Subcutaneous abdominal adipose tissue (tissue), 5 donors: Measurements from ENCODE around the gene NAA38.

Experiments used
- H3K27ac ChIP-seq: one replicate; pipeline ENCODE4 v1.7.0; 2013; ENCODE audit warnings: low read depth, mild to moderate bottlenecking, inconsistent platforms, low read length, moderate library complexity
- H3K27me3 ChIP-seq, 5 donors: one replicate each; pipeline ENCODE4 v1.7.0; 2013; ENCODE audit warnings: low read length in 5 of 5, inconsistent platforms in 1 of 5; ENCODE audit not compliant: control insufficient read depth in 5 of 5, insufficient read depth in 4 of 5
- H3K36me3 ChIP-seq, 5 donors: one replicate each; pipeline ENCODE4 v1.7.0; 2013; ENCODE audit warnings: low read length in 5 of 5; ENCODE audit not compliant: control insufficient read depth in 5 of 5, insufficient read depth in 5 of 5
- H3K4me1 ChIP-seq, 5 donors: one replicate each; pipeline ENCODE4 v1.7.0; 2013; ENCODE audit warnings: low read length in 5 of 5, mild to moderate bottlenecking in 3 of 5, moderate library complexity in 1 of 5; ENCODE audit not compliant: control insufficient read depth in 5 of 5, insufficient read depth in 5 of 5
- H3K4me3 ChIP-seq, 5 donors: one replicate each; pipeline ENCODE4 v1.7.0; 2013; ENCODE audit warnings: low read length in 5 of 5, low read depth in 1 of 5
- H3K9ac ChIP-seq, 5 donors: one replicate each; pipeline ENCODE4 v1.7.0; 2013; ENCODE audit warnings: low read length in 5 of 5, mild to moderate bottlenecking in 4 of 5, moderate library complexity in 3 of 5
- H3K9me3 ChIP-seq, 5 donors: one replicate each; pipeline ENCODE4 v1.7.0; 2013; ENCODE audit warnings: low read length in 5 of 5; ENCODE audit not compliant: control insufficient read depth in 5 of 5
- donor health status: healthy.
- donor health status: healthy.
- donor health status: healthy.
- donor health status: healthy.
- donor health status: healthy.

The NAA38 gene

DNA sequence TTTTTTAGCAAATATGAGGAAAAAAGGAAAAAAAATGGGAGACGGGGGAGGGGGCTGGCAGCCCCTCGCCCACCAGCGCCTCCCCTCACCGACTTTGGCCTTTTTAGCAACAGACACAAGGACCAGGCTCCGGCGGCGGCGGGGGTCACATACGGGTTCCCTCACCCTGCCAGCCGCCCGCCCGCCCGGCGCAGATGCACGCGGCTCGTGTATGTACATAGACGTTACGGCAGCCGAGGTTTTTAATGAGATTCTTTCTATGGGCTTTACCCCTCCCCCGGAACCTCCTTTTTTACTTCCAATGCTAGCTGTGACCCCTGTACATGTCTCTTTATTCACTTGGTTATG is 3.7 kb downstream of the NAA38 start:
- no peak overlapping the region for H3K9ac ChIP-seq
- H3K27me3 ChIP-seq, result no peaks in the 10 kb centered on the region
- no peak overlapping the region for H3K4me3 ChIP-seq
- H3K27ac ChIP-seq, result no peak overlapping the region
- H3K9me3 ChIP-seq, result no peaks in the 10 kb centered on the region
- H3K4me1 ChIP-seq, result peaks cover 3 to 51% (median 38%) of the 10 kb centered on the region in 5 donors
- peaks cover 0 to 51% (median 46%) of the 10 kb centered on the region in 5 donors for H3K36me3 ChIP-seq

GRCh38 chr17:7852919-7853690 is 4.3 kb downstream of the NAA38 start:
- H3K4me1 ChIP-seq, result peaks cover 3 to 45% (median 32%) of the 10 kb centered on the region in 5 donors
- no peak overlapping the region for H3K9ac ChIP-seq
- peaks cover 0 to 54% (median 49%) of the 10 kb centered on the region in 5 donors for H3K36me3 ChIP-seq
- no peak overlapping the region for H3K4me3 ChIP-seq
- H3K27ac ChIP-seq, result no peak overlapping the region
- H3K27me3 ChIP-seq, result no peaks in the 10 kb centered on the region
- H3K9me3 ChIP-seq, result no peaks in the 10 kb centered on the region

DNA sequence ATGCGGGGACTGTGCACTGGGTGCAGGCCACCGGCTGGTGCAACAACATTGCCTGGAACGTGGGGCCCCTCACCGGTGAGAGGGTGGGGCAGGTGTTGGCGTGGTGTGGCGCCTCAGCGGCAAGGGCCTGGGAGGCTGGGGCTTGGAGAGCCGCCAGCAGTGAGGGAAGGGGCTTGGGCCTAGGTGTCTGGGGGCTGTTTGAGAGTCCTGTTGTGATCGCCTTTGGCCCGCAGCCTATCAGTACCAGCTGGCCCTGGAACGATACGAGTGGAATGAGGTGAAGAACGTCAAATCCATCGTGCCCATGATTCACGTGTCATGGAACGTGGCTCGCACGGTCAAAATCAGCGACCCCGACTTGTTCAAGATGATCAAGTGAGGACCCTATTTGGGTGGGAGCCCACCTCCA is 5.1 kb downstream of the NAA38 start:
- Histone ChIP-seq H3K4me3 (peak overlapping the region in 1 of 5 donors; percentile 11), H3K4me1 (peaks cover 0 to 38% (median 30%) of the 10 kb centered on the region in 5 donors)

GRCh38 chr17:7851438-7852261 is 5.7 kb downstream of the NAA38 start:
- H3K36me3 ChIP-seq, result peaks cover 0 to 67% (median 60%) of the 10 kb centered on the region in 5 donors
- peak overlapping the region in 3 of 5 donors; percentile 17 to 23 (median 18) for H3K4me3 ChIP-seq
- no peak overlapping the region for H3K27ac ChIP-seq
- no peaks in the 10 kb centered on the region for H3K27me3 ChIP-seq
- H3K4me1 ChIP-seq, result peaks cover 0 to 34% (median 26%) of the 10 kb centered on the region in 5 donors
- H3K9me3 ChIP-seq, result no peaks in the 10 kb centered on the region
- no peak overlapping the region for H3K9ac ChIP-seq

More for the DNA sequence above, 5.1 kb downstream of the NAA38 start:
- Histone ChIP-seq H3K27ac (no peak overlapping the region), H3K36me3 (peaks cover 0 to 61% (median 54%) of the 10 kb centered on the region in 5 donors), H3K27me3 (no peaks in the 10 kb centered on the region), H3K9ac (no peak overlapping the region), H3K9me3 (no peaks in the 10 kb centered on the region)

DNA sequence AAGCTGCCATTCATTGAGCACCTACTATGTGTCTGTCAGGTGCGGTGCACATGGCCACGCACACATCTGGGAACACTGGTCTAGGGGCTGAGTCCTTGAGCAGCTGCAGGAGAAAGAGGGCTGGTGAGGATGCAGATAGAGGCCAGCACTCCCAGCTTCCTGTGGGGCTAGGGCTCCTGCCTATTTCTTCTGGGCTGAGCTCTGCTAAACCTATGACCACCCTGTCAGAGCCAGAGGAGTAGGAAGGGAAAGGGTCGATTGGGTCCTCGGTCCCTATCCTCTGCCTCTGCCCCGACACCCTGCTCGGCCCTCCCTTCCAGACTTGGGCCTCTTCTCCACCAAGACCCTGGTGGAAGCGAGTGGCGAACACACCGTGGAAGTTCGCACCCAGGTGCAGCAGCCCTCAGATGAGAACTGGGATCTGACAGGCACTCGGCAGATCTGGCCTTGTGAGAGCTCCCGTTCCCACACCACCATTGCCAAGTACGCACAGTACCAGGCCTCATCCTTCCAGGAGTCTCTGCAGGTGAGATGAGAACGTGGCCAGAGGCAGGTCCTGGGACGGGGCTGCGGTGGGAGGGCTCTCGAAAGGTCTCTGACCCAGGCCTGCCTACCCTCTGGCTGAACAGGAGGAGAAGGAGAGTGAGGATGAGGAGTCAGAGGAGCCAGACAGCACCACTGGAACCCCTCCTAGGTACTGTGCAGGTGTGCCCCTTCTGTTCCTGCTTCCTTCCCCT is 6.5 kb downstream of the NAA38 start:
- H3K4me3 ChIP-seq, result peak overlapping the region in 3 of 5 donors; percentile 1 to 23 (median 6)
- no peak overlapping the region for H3K9ac ChIP-seq
- no peaks in the 10 kb centered on the region for H3K27me3 ChIP-seq
- H3K4me1 ChIP-seq, result peaks cover 0 to 27% (median 19%) of the 10 kb centered on the region in 5 donors
- no peak overlapping the region for H3K27ac ChIP-seq
- H3K9me3 ChIP-seq, result no peaks in the 10 kb centered on the region
- H3K36me3 ChIP-seq, result peaks cover 0 to 74% (median 67%) of the 10 kb centered on the region in 5 donors

- Histone ChIP-seq H3K9me3 (no peaks in the 10 kb centered on the region), H3K4me3 (no peak overlapping the region), H3K27ac (no peak overlapping the region), H3K4me1 (peaks cover 0 to 25% (median 18%) of the 10 kb centered on the region in 5 donors), H3K9ac (no peak overlapping the region), H3K36me3 (peaks cover 0 to 76% (median 71%) of the 10 kb centered on the region in 5 donors), H3K27me3 (no peaks in the 10 kb centered on the region)
Observed at GRCh38 chr17:7849751-7850504, 7.4 kb downstream of the NAA38 start.

GRCh38 chr17:7849130-7849750 is 8.1 kb downstream of the NAA38 start:
- H3K4me3 ChIP-seq, result no peak overlapping the region
- H3K9ac ChIP-seq, result no peak overlapping the region
- H3K27ac ChIP-seq, result no peak overlapping the region
- peaks cover 2 to 29% (median 22%) of the 10 kb centered on the region in 5 donors for H3K4me1 ChIP-seq
- H3K9me3 ChIP-seq, result no peaks in the 10 kb centered on the region
- no peaks in the 10 kb centered on the region for H3K27me3 ChIP-seq
- peaks cover 0 to 76% (median 71%) of the 10 kb centered on the region in 5 donors for H3K36me3 ChIP-seq

GRCh38 chr17:7848739-7849129 is 8.6 kb downstream of the NAA38 start:
- Histone ChIP-seq H3K4me3 (no peak overlapping the region), H3K27me3 (no peaks in the 10 kb centered on the region), H3K4me1 (peaks cover 2 to 33% (median 24%) of the 10 kb centered on the region in 5 donors), H3K36me3 (peaks cover 0 to 76% (median 71%) of the 10 kb centered on the region in 5 donors), H3K27ac (no peak overlapping the region), H3K9ac (no peak overlapping the region), H3K9me3 (no peaks in the 10 kb centered on the region)

GRCh38 chr17:7848131-7848579 is 9.2 kb downstream of the NAA38 start:
- Histone ChIP-seq H3K36me3 (peaks cover 0 to 73% (median 68%) of the 10 kb centered on the region in 5 donors), H3K27me3 (peaks cover 0 to under 1% (median 0%) of the 10 kb centered on the region in 5 donors), H3K9me3 (no peaks in the 10 kb centered on the region), H3K9ac (no peak overlapping the region), H3K4me1 (peaks cover 2 to 39% (median 26%) of the 10 kb centered on the region in 5 donors), H3K27ac (no peak overlapping the region), H3K4me3 (no peak overlapping the region)
